HepG2 (cell line): ENCODE results near the gene DMTF1. TPM values are rescaled to one million over a fixed set of nuclear protein-coding genes. Genes with fewer than 3 reads are reported as not detected.
A peak's percentile ranks its signal among the peaks of the same experiment; 100 is the strongest.

Source experiments
- ATAD3A ChIP-seq: sonication (generic); formaldehyde crosslinking; IDR thresholded peaks from 2 replicates; pipeline ENCODE4 v1.4.0; 2020; ENCODE audit warnings: missing genetic modification reagents
- ATM ChIP-seq: fragments of 450-650 bp; IDR thresholded peaks from 2 replicates; pipeline ENCODE4 v1.7.1; 2017; ENCODE audit warnings: mild to moderate bottlenecking, borderline replicate concordance
- ATRX ChIP-seq: sonication (generic); formaldehyde crosslinking; IDR thresholded peaks from 2 replicates; pipeline ENCODE4 v1.4.0; 2020; ENCODE audit warnings: missing genetic modification reagents, borderline replicate concordance
- CEBPB ChIP-seq: IDR thresholded peaks from 2 replicates; pipeline ENCODE4 v1.6.1; 2011; ENCODE audit warnings: low read depth, low read length, improper control_type of control experiment, borderline replicate concordance
- HOXA3 ChIP-seq: sonication (generic); formaldehyde crosslinking; IDR thresholded peaks from 2 replicates; pipeline ENCODE4 v1.5.0; 2020; ENCODE audit warnings: missing genetic modification reagents
- MEIS2 ChIP-seq: sonication (generic); formaldehyde crosslinking; IDR thresholded peaks from 2 replicates; pipeline ENCODE4 v1.9.0; 2021; ENCODE audit warnings: mild to moderate bottlenecking, missing genetic modification reagents
- POGZ ChIP-seq: sonication (generic); formaldehyde crosslinking; IDR thresholded peaks from 2 replicates; pipeline ENCODE4 v1.4.0; 2020; ENCODE audit warnings: mild to moderate bottlenecking, missing genetic modification reagents
- RBM22 ChIP-seq: fragments of 200-400 bp; formaldehyde crosslinking; optimal IDR thresholded peaks from 2 replicates; pipeline ENCODE3; 2017; ENCODE audit warnings: mild to moderate bottlenecking, low read length, moderate library complexity
- SAFB2 ChIP-seq: sonication (generic); formaldehyde crosslinking; IDR thresholded peaks from 2 replicates; pipeline ENCODE4 v1.5.1; 2020; ENCODE audit warnings: missing genetic modification reagents, low read depth, mild to moderate bottlenecking, borderline replicate concordance
- SP2 ChIP-seq: sonication (generic); formaldehyde crosslinking; IDR thresholded peaks from 2 replicates; pipeline ENCODE4 v1.5.1; 2020; ENCODE audit warnings: mild to moderate bottlenecking, missing genetic modification reagents
- SRF ChIP-seq: IDR thresholded peaks from 2 replicates; pipeline ENCODE4 v1.6.1; 2011; ENCODE audit warnings: mild to moderate bottlenecking, low read depth, low read length, moderate library complexity
- SRY ChIP-seq: sonication (generic); formaldehyde crosslinking; IDR thresholded peaks from 2 replicates; pipeline ENCODE4 v1.8.0; 2022; ENCODE audit warnings: mild to moderate bottlenecking, missing genetic modification reagents
- ZBTB8A ChIP-seq: sonication (generic); formaldehyde crosslinking; IDR thresholded peaks from 2 replicates; pipeline ENCODE4 v1.4.0; 2020; ENCODE audit warnings: mild to moderate bottlenecking, low read depth, missing genetic modification reagents, borderline replicate concordance
- ZKSCAN5 ChIP-seq: sonication (generic); formaldehyde crosslinking; IDR thresholded peaks from 2 replicates; pipeline ENCODE4 v1.5.1; 2020; ENCODE audit warnings: mild to moderate bottlenecking, missing genetic modification reagents
- ZNF225 ChIP-seq: sonication (generic); formaldehyde crosslinking; IDR thresholded peaks from 2 replicates; pipeline ENCODE4 v1.4.0; 2020; ENCODE audit warnings: mild to moderate bottlenecking, missing genetic modification reagents
- ZNF615 ChIP-seq: sonication (generic); formaldehyde crosslinking; IDR thresholded peaks from 2 replicates; pipeline ENCODE4 v1.5.0; 2020; ENCODE audit warnings: mild to moderate bottlenecking, missing genetic modification reagents, borderline replicate concordance
- ZNF720 ChIP-seq: sonication (generic); formaldehyde crosslinking; IDR thresholded peaks from 2 replicates; pipeline ENCODE4 v1.4.0; 2020; ENCODE audit warnings: missing genetic modification reagents
- ZNF775 ChIP-seq: sonication (generic); formaldehyde crosslinking; IDR thresholded peaks from 2 replicates; pipeline ENCODE4 v1.4.0; 2020; ENCODE audit warnings: missing genetic modification reagents, mild to moderate bottlenecking, moderate library complexity, borderline replicate concordance
- ZNF782 ChIP-seq: sonication (generic); formaldehyde crosslinking; IDR thresholded peaks from 2 replicates; pipeline ENCODE4 v1.4.0; 2020; ENCODE audit warnings: missing genetic modification reagents, mild to moderate bottlenecking, borderline replicate concordance
- ZSCAN9 ChIP-seq: IDR thresholded peaks from 2 replicates; pipeline ENCODE4 v1.6.1; 2016; ENCODE audit warnings: borderline replicate concordance
- polyA plus RNA-seq, 8 experiments: library from polyadenylated mRNA; depleted of rRNA in 3 of 8; stranded (reverse) in 7 of 8; unstranded in 1 of 8; fragments of >200 nt; fragmentation: Illumina TruSeq in 4 of 8; extraction: Trizol in 4 of 8; gene quantifications; 2 replicates each; pipeline versions ENCODE4 v1.2.1 to v1.2.3, GENCODE V29; 2011 to 2016; ENCODE audit warnings: low read depth in 4 of 8, missing spikeins in 1 of 8, mixed read lengths in 1 of 8; ENCODE audit not compliant: insufficient read depth in 1 of 8
- total RNA-seq, 5 experiments: library from RNA; depleted of rRNA; stranded (reverse); fragments of >200 nt; fragmentation: Illumina TruSeq; extraction: Trizol; gene quantifications; 2 replicates each; pipeline ENCODE4 v1.2.3, GENCODE V29; 2016; ENCODE audit warnings: low read depth in 1 of 5
- TF ChIP-seq, protein P1 (sequence below): sonication (generic); formaldehyde crosslinking; IDR thresholded peaks from 2 replicates; pipeline ENCODE4 v1.5.0; 2020; ENCODE audit warnings: missing genetic modification reagents, mild to moderate bottlenecking, borderline replicate concordance
- TF ChIP-seq, protein P2 (sequence below): sonication (generic); formaldehyde crosslinking; IDR thresholded peaks from 2 replicates; pipeline ENCODE4 v1.5.1; 2020; ENCODE audit warnings: mild to moderate bottlenecking, missing genetic modification reagents, moderate library complexity
- TF ChIP-seq, protein P3 (sequence below): sonication (generic); formaldehyde crosslinking; IDR thresholded peaks from 2 replicates; pipeline ENCODE4 v1.5.0; 2020; ENCODE audit warnings: mild to moderate bottlenecking, missing genetic modification reagents, moderate library complexity

DMTF1 gene
- total and polyA plus RNA-seq, 2 of the 13 experiments (the other 11 are each of a cell fraction or from before 2014, with no cell fraction given) = 45.8 to 132 TPM

DNA sequence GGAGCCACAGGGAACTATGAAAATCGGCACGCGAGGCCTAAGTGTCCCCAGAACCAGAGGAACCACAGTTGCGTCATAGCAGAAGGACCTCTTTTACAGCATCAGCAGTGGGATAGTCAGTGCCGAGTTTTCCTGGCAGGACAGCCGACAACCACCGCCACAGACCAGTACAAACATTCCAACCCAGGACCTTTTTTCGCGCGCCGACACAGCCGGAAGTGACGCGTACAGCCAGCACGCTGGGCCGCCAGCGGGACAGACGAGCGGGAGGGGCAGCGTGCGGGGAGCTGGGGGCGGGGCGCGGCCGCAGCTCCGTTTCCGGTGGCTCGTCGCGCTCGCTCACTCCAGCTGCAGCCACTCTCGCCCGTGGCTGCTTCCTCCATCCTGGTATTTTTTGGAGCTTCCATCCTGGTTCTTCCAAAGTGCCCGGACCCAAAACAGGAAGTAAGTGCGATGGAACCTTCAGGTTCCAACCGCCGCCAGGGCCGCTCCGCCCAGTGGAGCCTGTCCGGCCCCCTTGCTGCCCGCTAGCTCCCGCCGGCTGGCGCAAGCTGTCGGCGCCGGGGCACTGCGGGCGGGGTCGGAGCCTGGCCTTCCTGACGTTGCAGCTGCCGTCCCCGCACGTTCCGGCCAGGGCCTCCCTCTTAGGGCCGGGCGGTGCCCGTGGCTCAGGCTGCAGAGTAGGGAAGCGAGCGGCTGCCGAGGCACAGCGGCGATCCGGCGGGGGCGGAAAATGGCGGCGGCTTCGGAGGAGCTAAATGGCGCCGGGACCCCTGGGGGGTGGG, at the start of gene DMTF1 (continued):
- TF ChIP-seq RBM22 = no peak
- TF ChIP-seq, protein P1, sequence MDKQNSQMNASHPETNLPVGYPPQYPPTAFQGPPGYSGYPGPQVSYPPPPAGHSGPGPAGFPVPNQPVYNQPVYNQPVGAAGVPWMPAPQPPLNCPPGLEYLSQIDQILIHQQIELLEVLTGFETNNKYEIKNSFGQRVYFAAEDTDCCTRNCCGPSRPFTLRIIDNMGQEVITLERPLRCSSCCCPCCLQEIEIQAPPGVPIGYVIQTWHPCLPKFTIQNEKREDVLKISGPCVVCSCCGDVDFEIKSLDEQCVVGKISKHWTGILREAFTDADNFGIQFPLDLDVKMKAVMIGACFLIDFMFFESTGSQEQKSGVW (CRISPR knock-in tag) = no peak
- no peak for TF ChIP-seq ZBTB8A (CRISPR knock-in tag)
- no peak; the same call in 1 of the 2 replicates for TF ChIP-seq ZNF225 (CRISPR knock-in tag)
- peak; percentile 74 for TF ChIP-seq POGZ (CRISPR knock-in tag)
- TF ChIP-seq ZNF775 (CRISPR knock-in tag) = no peak; the same call in 1 of the 2 replicates
- no peak for TF ChIP-seq SRF
- TF ChIP-seq CEBPB = peak; percentile 65; the same call in 1 of the 2 replicates
- TF ChIP-seq ZNF720 (CRISPR knock-in tag) = no peak
- peak; percentile 71 for TF ChIP-seq SP2 (CRISPR knock-in tag)
- TF ChIP-seq, protein P2, sequence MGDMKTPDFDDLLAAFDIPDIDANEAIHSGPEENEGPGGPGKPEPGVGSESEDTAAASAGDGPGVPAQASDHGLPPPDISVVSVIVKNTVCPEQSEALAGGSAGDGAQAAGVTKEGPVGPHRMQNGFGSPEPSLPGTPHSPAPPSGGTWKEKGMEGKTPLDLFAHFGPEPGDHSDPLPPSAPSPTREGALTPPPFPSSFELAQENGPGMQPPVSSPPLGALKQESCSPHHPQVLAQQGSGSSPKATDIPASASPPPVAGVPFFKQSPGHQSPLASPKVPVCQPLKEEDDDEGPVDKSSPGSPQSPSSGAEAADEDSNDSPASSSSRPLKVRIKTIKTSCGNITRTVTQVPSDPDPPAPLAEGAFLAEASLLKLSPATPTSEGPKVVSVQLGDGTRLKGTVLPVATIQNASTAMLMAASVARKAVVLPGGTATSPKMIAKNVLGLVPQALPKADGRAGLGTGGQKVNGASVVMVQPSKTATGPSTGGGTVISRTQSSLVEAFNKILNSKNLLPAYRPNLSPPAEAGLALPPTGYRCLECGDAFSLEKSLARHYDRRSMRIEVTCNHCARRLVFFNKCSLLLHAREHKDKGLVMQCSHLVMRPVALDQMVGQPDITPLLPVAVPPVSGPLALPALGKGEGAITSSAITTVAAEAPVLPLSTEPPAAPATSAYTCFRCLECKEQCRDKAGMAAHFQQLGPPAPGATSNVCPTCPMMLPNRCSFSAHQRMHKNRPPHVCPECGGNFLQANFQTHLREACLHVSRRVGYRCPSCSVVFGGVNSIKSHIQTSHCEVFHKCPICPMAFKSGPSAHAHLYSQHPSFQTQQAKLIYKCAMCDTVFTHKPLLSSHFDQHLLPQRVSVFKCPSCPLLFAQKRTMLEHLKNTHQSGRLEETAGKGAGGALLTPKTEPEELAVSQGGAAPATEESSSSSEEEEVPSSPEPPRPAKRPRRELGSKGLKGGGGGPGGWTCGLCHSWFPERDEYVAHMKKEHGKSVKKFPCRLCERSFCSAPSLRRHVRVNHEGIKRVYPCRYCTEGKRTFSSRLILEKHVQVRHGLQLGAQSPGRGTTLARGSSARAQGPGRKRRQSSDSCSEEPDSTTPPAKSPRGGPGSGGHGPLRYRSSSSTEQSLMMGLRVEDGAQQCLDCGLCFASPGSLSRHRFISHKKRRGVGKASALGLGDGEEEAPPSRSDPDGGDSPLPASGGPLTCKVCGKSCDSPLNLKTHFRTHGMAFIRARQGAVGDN (CRISPR knock-in tag) = peak; percentile 96
- no peak for TF ChIP-seq ATAD3A
- TF ChIP-seq ATM = no peak
- TF ChIP-seq ZNF782 (CRISPR knock-in tag) = 0 out of 2 replicates have a peak, but pooled peaks have one; percentile 28
- TF ChIP-seq, protein P3, sequence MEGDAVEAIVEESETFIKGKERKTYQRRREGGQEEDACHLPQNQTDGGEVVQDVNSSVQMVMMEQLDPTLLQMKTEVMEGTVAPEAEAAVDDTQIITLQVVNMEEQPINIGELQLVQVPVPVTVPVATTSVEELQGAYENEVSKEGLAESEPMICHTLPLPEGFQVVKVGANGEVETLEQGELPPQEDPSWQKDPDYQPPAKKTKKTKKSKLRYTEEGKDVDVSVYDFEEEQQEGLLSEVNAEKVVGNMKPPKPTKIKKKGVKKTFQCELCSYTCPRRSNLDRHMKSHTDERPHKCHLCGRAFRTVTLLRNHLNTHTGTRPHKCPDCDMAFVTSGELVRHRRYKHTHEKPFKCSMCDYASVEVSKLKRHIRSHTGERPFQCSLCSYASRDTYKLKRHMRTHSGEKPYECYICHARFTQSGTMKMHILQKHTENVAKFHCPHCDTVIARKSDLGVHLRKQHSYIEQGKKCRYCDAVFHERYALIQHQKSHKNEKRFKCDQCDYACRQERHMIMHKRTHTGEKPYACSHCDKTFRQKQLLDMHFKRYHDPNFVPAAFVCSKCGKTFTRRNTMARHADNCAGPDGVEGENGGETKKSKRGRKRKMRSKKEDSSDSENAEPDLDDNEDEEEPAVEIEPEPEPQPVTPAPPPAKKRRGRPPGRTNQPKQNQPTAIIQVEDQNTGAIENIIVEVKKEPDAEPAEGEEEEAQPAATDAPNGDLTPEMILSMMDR (CRISPR knock-in tag) = no peak
- TF ChIP-seq SRY (CRISPR knock-in tag) = no peak
- peak; percentile 56; the same call in 1 of the 2 replicates for TF ChIP-seq MEIS2 (CRISPR knock-in tag)
- peak; percentile 83; the same call in 1 of the 2 replicates for TF ChIP-seq HOXA3 (CRISPR knock-in tag)
- 0 out of 2 replicates have a peak, but pooled peaks have one; percentile 41 for TF ChIP-seq SAFB2
- no peak for TF ChIP-seq ZKSCAN5 (CRISPR knock-in tag)
- TF ChIP-seq ZSCAN9 (CRISPR knock-in tag) = no peak
- TF ChIP-seq ZNF615 (CRISPR knock-in tag) = no peak; the same call in 1 of the 2 replicates
- no peak for TF ChIP-seq ATRX (CRISPR knock-in tag)
